SK-N-SH treated with all-trans-retinoic acid at 6 μM for 48 hours (cell line): ENCODE measurements around the gene CHST8.

ENCODE experiments used
- ATAC-seq: fragments of 200-7000 bp; cut with Tn5 transposase; 3 replicates; pipeline ENCODE4 v1.9.1; 2020; ENCODE audit warnings: mild to moderate bottlenecking, moderate library complexity
- CSDC2 ChIP-seq: fragments of 250-450 bp; sonication (Bioruptor Pico); IDR thresholded peaks from 2 replicates; pipeline ENCODE4 v1.5.0; 2020; ENCODE audit warnings: mild to moderate bottlenecking, moderate library complexity
- CSRNP3 ChIP-seq: fragments of 250-450 bp; sonication (Bioruptor Pico); IDR thresholded peaks from 2 replicates; pipeline ENCODE4 v1.5.1; 2021; ENCODE audit warnings: mild to moderate bottlenecking, moderate library complexity
- ESRRG ChIP-seq: fragments of 250-450 bp; sonication (Bioruptor Pico); IDR thresholded peaks from 2 replicates; pipeline ENCODE4 v1.6.1; 2021; ENCODE audit warnings: mild to moderate bottlenecking
- GLIS3 ChIP-seq: fragments of 250-450 bp; sonication (Bioruptor Pico); IDR thresholded peaks from 2 replicates; pipeline ENCODE4 v1.5.0; 2020; ENCODE audit warnings: mild to moderate bottlenecking, moderate library complexity
- ISL1 ChIP-seq: fragments of 250-450 bp; sonication (Bioruptor Pico); IDR thresholded peaks from 2 replicates; pipeline ENCODE4 v2.1.2; 2022; ENCODE audit warnings: mild to moderate bottlenecking, moderate library complexity
- POU6F1 ChIP-seq: fragments of 250-450 bp; sonication (Bioruptor Pico); IDR thresholded peaks from 2 replicates; pipeline ENCODE4 v1.8.0; 2021; ENCODE audit warnings: low read depth, mild to moderate bottlenecking, moderate library complexity, borderline replicate concordance
- PPARA ChIP-seq: fragments of 250-450 bp; sonication (Bioruptor Pico); IDR thresholded peaks from 2 replicates; pipeline ENCODE4 v1.5.0; 2020; ENCODE audit warnings: mild to moderate bottlenecking, borderline replicate concordance
- RARB ChIP-seq: fragments of 250-450 bp; sonication (Bioruptor Pico); IDR thresholded peaks from 2 replicates; pipeline ENCODE4 v1.8.0; 2021; ENCODE audit warnings: mild to moderate bottlenecking, moderate library complexity
- SNAI2 ChIP-seq: fragments of 250-450 bp; sonication (Bioruptor Pico); IDR thresholded peaks from 2 replicates; pipeline ENCODE4 v1.5.0; 2020; ENCODE audit warnings: mild to moderate bottlenecking, moderate library complexity
- TCF4 ChIP-seq: fragments of 250-450 bp; sonication (Bioruptor Pico); IDR thresholded peaks from 2 replicates; pipeline ENCODE4 v1.8.0; 2021; ENCODE audit warnings: mild to moderate bottlenecking, moderate library complexity, borderline replicate concordance
- TOX ChIP-seq: fragments of 250-450 bp; sonication (Bioruptor Pico); IDR thresholded peaks from 2 replicates; pipeline ENCODE4 v1.8.0; 2021; ENCODE audit warnings: mild to moderate bottlenecking, moderate library complexity, borderline replicate concordance
- TSHZ2 ChIP-seq: fragments of 250-450 bp; sonication (Bioruptor Pico); IDR thresholded peaks from 2 replicates; pipeline ENCODE4 v1.5.0; 2020; ENCODE audit warnings: mild to moderate bottlenecking, moderate library complexity
- ZC3H10 ChIP-seq: fragments of 250-450 bp; sonication (Bioruptor Pico); IDR thresholded peaks from 2 replicates; pipeline ENCODE4 v1.5.1; 2021; ENCODE audit warnings: mild to moderate bottlenecking, moderate library complexity
- ZFP3 ChIP-seq: fragments of 250-450 bp; sonication (Bioruptor Pico); IDR thresholded peaks from 2 replicates; pipeline ENCODE4 v1.5.0; 2020; ENCODE audit warnings: mild to moderate bottlenecking, moderate library complexity
- ZFP30 ChIP-seq: fragments of 450-650 bp; formaldehyde crosslinking; IDR thresholded peaks from 2 replicates; pipeline ENCODE4 v1.5.0; 2022; ENCODE audit warnings: mild to moderate bottlenecking, moderate library complexity
- ZNF565 ChIP-seq: fragments of 450-650 bp; formaldehyde crosslinking; conservative IDR thresholded peaks from 2 replicates; pipeline ENCODE4 v1.5.0; 2020; ENCODE audit warnings: low read depth, mild to moderate bottlenecking, moderate library complexity
- ZNF8 ChIP-seq: fragments of 450-650 bp; formaldehyde crosslinking; IDR thresholded peaks from 2 replicates; pipeline ENCODE4 v1.5.0; 2020; ENCODE audit warnings: mild to moderate bottlenecking, moderate library complexity

The CHST8 gene

GRCh38 chr19:33756177-33756576, 134.4 kb downstream of the CHST8 start:
- ATAC-seq = no peak

GRCh38 chr19:33758541-33759013, 136.8 kb downstream of the CHST8 start:
- ATAC-seq = no peak
- TF ChIP-seq TSHZ2 = no peak
- no peak for TF ChIP-seq POU6F1 (CRISPR knock-in tag)
- TF ChIP-seq CSDC2 (CRISPR knock-in tag) = no peak
- no peak for TF ChIP-seq ZFP3 (CRISPR knock-in tag)
- no peak for TF ChIP-seq SNAI2
- TF ChIP-seq TCF4 (CRISPR knock-in tag) = no peak
- TF ChIP-seq, all 23 proteins: peak for 0

More at GRCh38 chr19:33756177-33756576, 134.4 kb downstream of the CHST8 start:
- TF ChIP-seq PPARA (no peak), ZFP3 (CRISPR knock-in tag) (no peak), ESRRG (CRISPR knock-in tag) (no peak)

GRCh38 chr19:33759356-33759755, 137.6 kb downstream of the CHST8 start:
- TF ChIP-seq ZFP3 (CRISPR knock-in tag) (no peak), ZC3H10 (no peak)
- ATAC-seq = no peak

GRCh38 chr19:33763633-33764371, 142.0 kb downstream of the CHST8 start:
- no peak for TF ChIP-seq ZFP30
- no peak for TF ChIP-seq ZNF8 (CRISPR knock-in tag)
- no peak for TF ChIP-seq RARB (CRISPR knock-in tag)
- peak; percentile 55; the same call in 1 of the 2 replicates for TF ChIP-seq TCF4 (CRISPR knock-in tag)
- no peak for TF ChIP-seq CSRNP3 (CRISPR knock-in tag)
- TF ChIP-seq, all 23 proteins: peak for 1
- ATAC-seq = peak; percentile 62; the same call in 1 of the 3 replicates

- ATAC-seq = no peak
- no peak for TF ChIP-seq ZFP30
- TF ChIP-seq ESRRG (CRISPR knock-in tag) = no peak
- no peak for TF ChIP-seq ZNF565 (CRISPR knock-in tag)
- no peak for TF ChIP-seq GLIS3
These were observed 144.9 kb downstream of the CHST8 start for GRCh38 chr19:33766623-33767022.

GRCh38 chr19:33767898-33768413, 146.2 kb downstream of the CHST8 start:
- ATAC-seq = no peak
- TF ChIP-seq PPARA = no peak
- no peak for TF ChIP-seq POU6F1 (CRISPR knock-in tag)
- TF ChIP-seq CSDC2 (CRISPR knock-in tag) = no peak
- TF ChIP-seq ISL1 = no peak
- no peak for TF ChIP-seq ESRRG (CRISPR knock-in tag)
- no peak for TF ChIP-seq ZNF8 (CRISPR knock-in tag)
- TF ChIP-seq RARB (CRISPR knock-in tag) = no peak
- no peak for TF ChIP-seq TOX
- TF ChIP-seq GLIS3 = no peak
- TF ChIP-seq TCF4 (CRISPR knock-in tag) = no peak
- TF ChIP-seq, all 23 proteins: peak for 0
